HepG2 (cell line): Measurements from ENCODE around the gene USP10. TPM values are rescaled to one million over a fixed set of nuclear protein-coding genes. Genes with fewer than 3 reads are reported as not detected.

Experiments used
- CHD2 ChIP-seq: IDR thresholded peaks from 2 replicates; pipeline ENCODE4 v1.6.1; 2011; ENCODE audit warnings: low read depth, low read length, improper control_type of control experiment
- NRL ChIP-seq: sonication (generic); formaldehyde crosslinking; IDR thresholded peaks from 2 replicates; pipeline ENCODE4 v1.5.0; 2020; ENCODE audit warnings: missing genetic modification reagents, mild to moderate bottlenecking, moderate library complexity, borderline replicate concordance
- POLR2AphosphoS2 ChIP-seq: IDR thresholded peaks from 2 replicates; pipeline ENCODE4 v1.6.1; 2011; ENCODE audit warnings: low read depth, low read length, improper control_type of control experiment
- PRPF4 ChIP-seq: fragments of 200-400 bp; formaldehyde crosslinking; IDR thresholded peaks from 2 replicates; pipeline ENCODE4 v1.6.1; 2016; ENCODE audit warnings: low read length, low read depth; ENCODE audit not compliant: poor library complexity, severe bottlenecking
- ZNF382 ChIP-seq: sonication (generic); formaldehyde crosslinking; IDR thresholded peaks from 2 replicates; pipeline ENCODE4 v1.5.0; 2020; ENCODE audit warnings: missing genetic modification reagents, mild to moderate bottlenecking, borderline replicate concordance
- ZNF468 ChIP-seq: sonication (generic); formaldehyde crosslinking; IDR thresholded peaks from 2 replicates; pipeline ENCODE4 v1.8.0; 2022; ENCODE audit warnings: mild to moderate bottlenecking, moderate library complexity, missing genetic modification reagents
- polyA plus RNA-seq, 8 experiments: library from polyadenylated mRNA; depleted of rRNA in 3 of 8; stranded (reverse) in 7 of 8; unstranded in 1 of 8; fragments of >200 nt; fragmentation: Illumina TruSeq in 4 of 8; extraction: Trizol in 4 of 8; gene quantifications; 2 replicates each; pipeline versions ENCODE4 v1.2.1 to v1.2.3, GENCODE V29; 2011 to 2016; ENCODE audit warnings: low read depth in 4 of 8, missing spikeins in 1 of 8, mixed read lengths in 1 of 8; ENCODE audit not compliant: insufficient read depth in 1 of 8
- total RNA-seq, 5 experiments: library from RNA; depleted of rRNA; stranded (reverse); fragments of >200 nt; fragmentation: Illumina TruSeq; extraction: Trizol; gene quantifications; 2 replicates each; pipeline ENCODE4 v1.2.3, GENCODE V29; 2016; ENCODE audit warnings: low read depth in 1 of 5
- TF ChIP-seq, protein P1 (sequence below), 2 experiments: sonication (generic) in 1 of 2; formaldehyde crosslinking in 1 of 2; IDR thresholded peaks; 2 replicates each; pipeline versions ENCODE4 v1.6.1 to v1.9.0; 2014 to 2022; ENCODE audit warnings: antibody characterized with exemption in 1 of 2, borderline replicate concordance in 1 of 2, inconsistent platforms in 1 of 2, low read depth in 1 of 2, missing genetic modification reagents in 1 of 2

USP10 gene
- total and polyA plus RNA-seq, 2 of the 13 experiments (the other 11 are each of a cell fraction or from before 2014, with no cell fraction given): 79.1 to 122 TPM

DNA sequence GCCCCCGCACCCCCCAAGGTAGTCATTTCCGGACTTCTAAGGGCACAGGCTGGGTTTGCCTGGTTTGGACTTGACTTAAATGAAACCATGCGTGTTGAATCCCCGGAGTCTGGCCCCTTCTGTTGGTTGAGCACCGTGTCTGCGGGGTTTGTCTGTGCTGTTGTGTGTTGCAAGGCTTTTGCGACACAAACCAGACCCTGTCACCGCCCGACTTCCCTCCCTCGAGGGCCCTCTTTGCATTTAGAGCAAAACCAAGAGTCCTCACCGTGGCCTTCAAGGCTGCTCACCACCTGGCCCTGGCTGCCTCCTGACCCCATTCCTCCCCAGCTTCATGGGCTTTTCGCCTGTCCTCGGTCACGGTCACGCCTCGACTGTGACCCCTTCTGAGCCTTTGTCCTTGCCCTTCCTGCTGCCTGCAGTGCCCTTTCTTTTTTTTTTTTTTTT is 127.4 kb downstream of the USP10 start (continued):
- TF ChIP-seq ZNF382 (CRISPR knock-in tag) (no peak), CHD2 (no peak), NRL (CRISPR knock-in tag) (no peak), ZNF468 (CRISPR knock-in tag) (no peak), POLR2AphosphoS2 (no peak), PRPF4 (no peak)
- TF ChIP-seq, protein P1, sequence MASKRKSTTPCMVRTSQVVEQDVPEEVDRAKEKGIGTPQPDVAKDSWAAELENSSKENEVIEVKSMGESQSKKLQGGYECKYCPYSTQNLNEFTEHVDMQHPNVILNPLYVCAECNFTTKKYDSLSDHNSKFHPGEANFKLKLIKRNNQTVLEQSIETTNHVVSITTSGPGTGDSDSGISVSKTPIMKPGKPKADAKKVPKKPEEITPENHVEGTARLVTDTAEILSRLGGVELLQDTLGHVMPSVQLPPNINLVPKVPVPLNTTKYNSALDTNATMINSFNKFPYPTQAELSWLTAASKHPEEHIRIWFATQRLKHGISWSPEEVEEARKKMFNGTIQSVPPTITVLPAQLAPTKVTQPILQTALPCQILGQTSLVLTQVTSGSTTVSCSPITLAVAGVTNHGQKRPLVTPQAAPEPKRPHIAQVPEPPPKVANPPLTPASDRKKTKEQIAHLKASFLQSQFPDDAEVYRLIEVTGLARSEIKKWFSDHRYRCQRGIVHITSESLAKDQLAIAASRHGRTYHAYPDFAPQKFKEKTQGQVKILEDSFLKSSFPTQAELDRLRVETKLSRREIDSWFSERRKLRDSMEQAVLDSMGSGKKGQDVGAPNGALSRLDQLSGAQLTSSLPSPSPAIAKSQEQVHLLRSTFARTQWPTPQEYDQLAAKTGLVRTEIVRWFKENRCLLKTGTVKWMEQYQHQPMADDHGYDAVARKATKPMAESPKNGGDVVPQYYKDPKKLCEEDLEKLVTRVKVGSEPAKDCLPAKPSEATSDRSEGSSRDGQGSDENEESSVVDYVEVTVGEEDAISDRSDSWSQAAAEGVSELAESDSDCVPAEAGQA (IDR thresholded peaks at IDR 0.05; ENCODE audit: low read depth): no peak
- TF ChIP-seq, protein P1 (CRISPR knock-in tag; IDR thresholded peaks at IDR 0.05; ENCODE audit: borderline replicate concordance): no peak
- TF ChIP-seq, all 625 proteins: peak for 0
